Endothelial cell of umbilical vein (primary cell): ENCODE data around the gene ZKSCAN2.

ENCODE experiments used
- FOS ChIP-seq: IDR thresholded peaks from 2 replicates; pipeline ENCODE4 v1.6.1; 2011; ENCODE audit warnings: mild to moderate bottlenecking, low read length, moderate library complexity, borderline replicate concordance; ENCODE audit not compliant: insufficient read depth
- POLR2A ChIP-seq: IDR thresholded peaks from 2 replicates; pipeline ENCODE4 v1.6.1; 2012; ENCODE audit warnings: low read depth, mild to moderate bottlenecking, control low read depth, low read length
- TF ChIP-seq, protein P1 (sequence below), 2 donors: IDR thresholded peaks; 1 replicate in 1 of 2; 2 replicates in 1 of 2; pipeline ENCODE4 v1.5.1; 2011; ENCODE audit warnings: low read length in 2 of 2, mild to moderate bottlenecking in 2 of 2, moderate library complexity in 2 of 2, control low read depth in 1 of 2, inconsistent platforms in 1 of 2, low read depth in 1 of 2; ENCODE audit not compliant: insufficient read depth in 1 of 2; ENCODE audit errors: extremely low read depth in 1 of 2

DNA sequence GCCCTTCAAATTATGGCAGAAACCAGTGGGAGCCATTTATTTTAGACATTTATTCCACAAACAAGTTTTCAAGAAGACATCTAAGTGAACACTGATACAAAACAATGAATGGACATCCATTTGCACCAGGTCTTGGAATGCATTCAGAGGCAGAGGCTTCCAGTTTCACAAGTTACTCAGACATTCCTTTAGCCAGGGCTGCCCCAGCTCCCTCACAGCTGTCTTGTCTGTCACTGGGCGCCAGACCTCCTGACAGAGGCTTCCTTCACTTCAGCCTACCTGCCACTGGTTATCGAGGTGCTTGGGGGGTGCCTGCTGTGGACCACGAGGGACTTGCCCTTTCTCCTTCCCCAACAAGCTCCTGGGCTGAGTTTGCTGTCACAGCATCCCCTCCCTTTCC is 21.7 kb downstream of the ZKSCAN2 start:
- no peak for TF ChIP-seq POLR2A
- TF ChIP-seq, protein P1, sequence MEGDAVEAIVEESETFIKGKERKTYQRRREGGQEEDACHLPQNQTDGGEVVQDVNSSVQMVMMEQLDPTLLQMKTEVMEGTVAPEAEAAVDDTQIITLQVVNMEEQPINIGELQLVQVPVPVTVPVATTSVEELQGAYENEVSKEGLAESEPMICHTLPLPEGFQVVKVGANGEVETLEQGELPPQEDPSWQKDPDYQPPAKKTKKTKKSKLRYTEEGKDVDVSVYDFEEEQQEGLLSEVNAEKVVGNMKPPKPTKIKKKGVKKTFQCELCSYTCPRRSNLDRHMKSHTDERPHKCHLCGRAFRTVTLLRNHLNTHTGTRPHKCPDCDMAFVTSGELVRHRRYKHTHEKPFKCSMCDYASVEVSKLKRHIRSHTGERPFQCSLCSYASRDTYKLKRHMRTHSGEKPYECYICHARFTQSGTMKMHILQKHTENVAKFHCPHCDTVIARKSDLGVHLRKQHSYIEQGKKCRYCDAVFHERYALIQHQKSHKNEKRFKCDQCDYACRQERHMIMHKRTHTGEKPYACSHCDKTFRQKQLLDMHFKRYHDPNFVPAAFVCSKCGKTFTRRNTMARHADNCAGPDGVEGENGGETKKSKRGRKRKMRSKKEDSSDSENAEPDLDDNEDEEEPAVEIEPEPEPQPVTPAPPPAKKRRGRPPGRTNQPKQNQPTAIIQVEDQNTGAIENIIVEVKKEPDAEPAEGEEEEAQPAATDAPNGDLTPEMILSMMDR (IDR thresholded peaks at IDR 0.05; ENCODE audit: extremely low read depth in 1 of 2, insufficient read depth in 1 of 2, low read depth in 1 of 2, low read length in 2 of 2) = no peak
- no peak for TF ChIP-seq FOS
